ENCODE data around the gene TOB1.
"Not testable (repeated sequence)": the region's sequence is repeated elsewhere in the genome, so short reads cannot be mapped to it uniquely, and the experiment has no call there.

The TOB1 gene

DNA sequence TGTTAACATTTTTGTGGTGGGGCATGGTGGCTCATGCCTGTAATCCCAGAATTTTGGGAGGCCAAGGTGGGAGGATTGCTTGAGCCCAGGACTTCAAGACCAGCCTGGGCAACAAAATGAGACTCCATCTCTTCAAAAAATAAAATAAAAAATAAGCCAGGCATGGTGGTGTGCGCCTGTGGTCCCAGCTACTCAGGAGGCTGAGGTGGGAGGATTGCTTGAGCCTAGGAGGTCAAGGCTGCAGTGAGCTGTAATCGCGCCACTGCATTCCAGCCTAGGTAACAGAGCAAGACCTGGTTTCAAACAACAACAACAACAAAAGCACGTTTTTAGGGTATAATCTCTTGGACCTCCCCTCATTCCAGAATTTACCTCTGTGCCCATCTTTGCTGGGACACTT is 28.4 kb upstream of the TOB1 start:
- DNase-seq: not testable (repeated sequence)

DNA sequence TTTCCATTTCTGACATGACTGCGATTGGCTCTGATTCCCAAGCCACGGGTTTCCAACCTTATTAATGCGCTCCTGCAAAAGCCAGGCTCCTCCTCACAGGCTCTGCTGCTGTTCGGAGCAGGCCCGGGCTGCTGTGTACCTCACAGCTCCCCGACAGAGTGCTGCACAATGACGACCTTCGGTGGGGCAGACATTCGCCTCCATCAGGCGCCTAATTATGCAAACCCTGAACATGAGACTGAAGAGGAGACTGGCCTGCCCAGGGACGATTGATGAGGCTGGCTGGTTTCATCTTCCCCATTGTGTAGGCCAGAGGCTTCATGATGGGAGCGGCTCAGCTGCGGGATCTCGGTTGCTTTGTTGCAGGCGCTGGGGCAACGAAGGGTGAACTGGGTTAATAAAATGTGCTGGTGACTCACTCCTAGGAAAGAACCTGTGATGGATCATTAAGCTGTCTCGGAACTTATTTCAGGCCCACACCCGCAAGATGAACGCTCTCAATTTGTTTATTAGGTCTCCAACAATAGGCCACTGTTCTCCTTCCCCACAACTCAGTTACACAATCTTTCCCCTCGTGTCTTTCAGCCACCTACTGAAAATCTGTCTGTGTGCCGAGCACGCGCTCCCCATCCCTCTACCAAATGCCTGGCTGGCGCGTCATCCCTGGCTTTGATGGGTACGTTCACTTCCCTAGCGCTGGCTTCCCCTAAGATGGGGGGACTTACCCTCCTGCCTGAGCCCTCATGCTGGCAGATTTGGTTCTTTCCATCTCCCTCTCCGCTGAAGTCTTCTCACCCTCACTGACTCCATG is 27.2 kb upstream of the TOB1 start:
- no peak for DNase-seq

DNA sequence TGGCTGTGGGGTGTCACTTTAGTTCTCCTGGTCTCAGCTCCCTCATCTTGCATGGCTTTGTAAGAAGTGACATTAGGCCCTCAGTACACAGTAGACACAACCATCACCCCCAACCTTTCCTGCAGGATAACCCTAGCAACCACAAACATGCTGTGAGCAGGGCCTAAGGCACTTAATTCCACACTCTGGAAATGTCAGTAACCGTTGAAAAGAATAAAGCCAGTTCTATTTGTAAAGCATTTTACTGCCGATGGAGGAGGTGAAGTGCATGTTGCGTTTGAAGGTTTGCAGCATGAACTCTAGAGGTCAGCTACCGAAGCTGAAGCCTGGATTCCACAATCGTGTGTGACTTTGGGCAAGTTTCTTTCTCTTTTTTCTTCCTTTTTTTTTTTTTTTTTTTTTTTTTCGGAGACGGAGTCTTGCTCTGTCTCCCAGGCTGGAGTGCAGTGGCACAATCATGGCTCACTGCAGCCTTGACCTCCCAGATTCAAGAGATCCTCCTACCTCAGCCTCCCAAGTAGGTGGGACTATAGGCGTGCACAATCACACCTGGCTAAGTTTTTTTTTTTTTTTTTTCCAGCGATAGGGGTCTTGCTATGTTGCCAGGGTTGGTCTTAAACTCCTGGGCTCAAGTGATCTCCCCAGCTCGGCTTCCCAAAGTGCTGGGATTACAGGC is 26.1 kb upstream of the TOB1 start:
- no peak for DNase-seq

DNA sequence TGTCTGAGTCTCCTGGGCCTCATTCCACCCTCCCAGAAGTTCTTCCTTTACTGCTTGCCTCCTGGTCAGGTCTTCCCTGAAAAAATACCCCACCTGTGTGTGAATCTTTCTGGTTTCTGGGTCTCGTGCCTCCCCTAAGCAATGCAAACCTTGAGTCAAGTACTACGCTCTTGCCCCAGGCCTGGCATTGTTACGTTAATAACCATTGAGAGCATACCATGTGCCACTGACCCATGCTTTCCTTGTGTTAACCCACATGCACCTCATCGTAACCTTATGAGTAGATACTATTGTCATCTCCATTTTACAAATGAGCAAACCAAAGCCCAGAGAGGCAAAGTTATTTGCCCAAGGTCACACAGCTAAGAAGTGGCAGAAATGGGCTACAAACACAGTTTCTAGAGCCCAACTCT is 25.4 kb upstream of the TOB1 start:
- DNase-seq: no peak

DNA sequence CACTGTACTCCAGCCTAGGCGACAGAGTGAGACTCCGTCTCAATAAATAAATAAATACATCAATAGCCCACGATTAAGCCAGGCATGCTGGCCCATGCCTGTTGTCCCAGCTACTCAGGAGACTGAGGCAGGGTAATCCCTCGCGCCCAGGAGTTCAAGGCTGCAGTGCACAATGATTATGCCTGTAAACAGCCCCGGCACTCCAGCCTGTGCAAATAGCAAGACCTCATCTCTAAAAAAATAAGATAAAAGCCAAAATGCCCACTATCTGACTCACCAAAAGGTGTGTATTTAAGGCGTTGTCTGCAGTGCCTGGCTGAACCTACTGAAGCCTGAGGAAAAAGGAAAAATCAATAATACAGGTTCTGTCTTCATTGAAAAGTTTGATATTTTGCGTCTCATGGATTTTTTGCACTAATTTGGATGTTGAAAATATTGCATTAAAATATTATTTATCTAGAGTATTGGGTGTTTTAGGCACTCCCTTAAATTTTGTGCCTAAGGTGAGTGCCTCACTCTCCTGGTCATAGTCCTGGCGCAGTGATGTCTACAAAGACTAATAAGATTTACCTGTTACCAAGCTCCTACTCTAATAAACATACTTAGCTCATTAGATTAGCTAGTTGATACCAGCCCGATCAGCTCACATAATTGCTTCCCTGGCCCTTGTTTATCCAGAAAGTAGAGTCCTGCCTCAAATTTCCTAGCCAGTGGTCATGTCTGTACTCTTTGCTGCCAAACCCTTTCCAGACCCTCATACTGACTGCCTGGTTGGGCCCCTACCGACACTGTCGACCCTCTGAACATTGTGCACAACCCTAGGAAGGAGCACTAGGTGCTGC is 24.7 kb upstream of the TOB1 start:
- DNase-seq: no peak

DNA sequence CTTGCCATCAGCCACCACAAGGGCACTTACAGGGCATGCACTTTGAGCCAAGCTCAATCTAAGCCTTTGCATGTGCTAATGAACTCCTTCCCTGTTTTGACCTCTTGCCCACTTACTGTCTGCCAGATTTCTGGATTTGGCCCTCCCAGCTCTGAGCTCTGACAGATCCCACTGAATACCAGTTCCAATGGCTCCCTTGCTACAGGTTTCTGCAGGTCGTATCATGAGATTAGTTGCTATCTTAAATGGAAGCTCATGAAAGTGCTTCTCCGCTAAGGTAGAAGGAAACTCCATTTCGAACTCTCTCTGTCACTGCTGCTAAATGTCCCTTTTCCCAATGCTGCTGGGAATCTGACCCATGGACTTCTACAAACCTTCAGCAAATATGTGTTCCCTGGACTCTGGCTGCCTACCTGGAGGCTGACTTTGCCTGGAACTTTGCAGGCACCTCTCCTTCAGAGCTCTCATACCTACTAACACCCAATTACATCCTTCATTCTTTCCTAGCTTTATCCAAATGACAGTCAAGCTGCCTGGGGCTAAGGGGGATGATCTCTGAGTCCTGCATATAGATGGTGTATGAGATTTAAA is 23.5 kb upstream of the TOB1 start:
- no peak for DNase-seq

DNA sequence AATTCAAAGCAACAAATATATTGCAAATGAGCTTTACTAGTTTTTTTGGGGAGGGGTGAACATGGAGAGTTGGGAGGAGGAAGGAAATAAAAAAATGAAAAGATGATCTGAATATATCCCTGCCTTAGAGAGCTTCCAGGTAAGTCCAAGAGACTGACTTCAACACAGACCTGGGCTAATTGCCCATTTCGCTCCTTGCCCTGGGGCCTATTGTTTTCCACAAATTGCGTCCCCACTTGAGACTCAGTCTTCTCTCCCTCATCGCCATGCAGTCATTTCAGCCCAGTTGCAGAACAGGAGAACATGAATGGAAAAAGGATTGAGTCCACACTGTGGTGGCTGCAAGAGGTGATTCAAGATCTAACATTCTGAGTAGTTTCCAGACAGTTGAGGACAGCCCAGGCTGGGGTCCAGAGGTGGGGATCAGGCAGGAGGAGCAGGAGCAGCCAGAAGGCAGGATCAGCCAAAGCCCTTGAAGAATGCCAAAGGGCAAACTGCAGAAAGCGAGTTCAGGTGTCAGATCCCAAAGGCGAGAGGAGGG is 21.6 kb upstream of the TOB1 start:
- DNase-seq: no peak

DNA sequence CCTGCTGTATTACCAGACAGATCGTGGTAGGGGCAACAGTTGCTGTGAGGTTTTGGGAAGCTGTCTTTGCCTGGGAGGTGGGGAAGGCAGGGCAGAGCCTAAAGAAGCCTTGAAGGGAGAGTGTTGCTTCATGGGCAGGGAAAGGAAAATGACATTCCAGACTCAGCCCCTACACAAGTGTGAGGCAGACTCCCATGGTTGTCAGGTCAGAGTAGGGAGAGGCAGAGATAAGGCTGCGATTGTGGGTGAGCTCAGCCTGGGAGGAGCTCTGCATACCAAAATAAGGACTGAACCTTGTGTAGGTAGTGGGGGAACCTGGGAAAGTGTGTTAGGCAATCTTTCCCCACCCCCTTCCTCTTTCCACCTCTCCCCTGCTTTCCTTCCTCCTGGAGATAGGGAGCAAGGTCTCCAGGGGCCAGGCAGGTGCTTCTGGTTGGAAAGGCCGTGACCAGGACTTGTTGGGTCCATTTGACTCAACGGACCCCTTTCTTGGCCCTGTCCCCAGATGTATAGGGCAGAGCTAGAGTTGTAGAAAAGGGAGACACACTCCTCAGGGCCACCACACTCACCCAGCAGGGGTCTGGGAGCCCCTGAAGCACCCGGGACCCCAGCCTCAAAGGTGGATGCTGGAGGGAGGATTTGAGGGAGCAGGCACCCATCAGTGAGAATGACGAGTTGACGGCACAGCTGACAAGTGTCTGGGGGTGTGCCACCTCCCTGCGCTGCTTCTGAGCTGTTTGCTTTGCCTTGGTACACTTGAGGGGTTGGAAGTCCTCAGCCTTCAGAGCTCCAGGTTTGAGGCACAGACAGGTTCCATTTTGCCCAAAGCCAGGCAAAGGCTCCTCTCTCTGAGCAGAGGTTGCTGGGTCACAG is 18.5 kb upstream of the TOB1 start:
- DNase-seq: no peak

DNA sequence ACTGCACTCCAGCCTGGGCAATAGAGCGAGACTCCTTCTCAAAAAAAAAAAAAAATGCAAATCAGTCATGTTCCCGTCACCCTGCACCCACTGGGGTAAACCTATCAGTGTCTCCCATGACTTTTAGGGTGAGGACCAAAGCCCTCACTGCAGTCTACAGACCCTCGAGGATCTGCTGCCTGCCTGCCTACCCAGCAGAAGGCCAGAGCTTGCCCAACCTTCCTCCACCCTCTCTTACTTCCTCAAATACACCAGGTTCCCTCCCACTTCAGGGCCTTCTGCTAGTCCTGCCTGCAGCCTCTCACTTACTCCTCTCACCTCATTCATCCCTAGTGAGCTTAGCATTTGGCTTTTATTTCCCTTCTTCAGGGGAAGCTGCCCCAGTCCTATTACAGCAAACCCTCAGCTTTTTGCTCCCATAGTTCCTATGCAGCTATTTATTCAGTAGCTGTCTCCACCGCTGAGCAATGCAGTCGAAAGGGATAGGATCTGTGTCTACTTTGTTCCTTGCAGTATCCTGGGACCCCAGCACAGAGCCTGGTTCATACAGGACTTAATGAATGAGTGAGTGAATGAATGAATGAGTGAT is 17.8 kb upstream of the TOB1 start:
- DNase-seq: no peak

DNA sequence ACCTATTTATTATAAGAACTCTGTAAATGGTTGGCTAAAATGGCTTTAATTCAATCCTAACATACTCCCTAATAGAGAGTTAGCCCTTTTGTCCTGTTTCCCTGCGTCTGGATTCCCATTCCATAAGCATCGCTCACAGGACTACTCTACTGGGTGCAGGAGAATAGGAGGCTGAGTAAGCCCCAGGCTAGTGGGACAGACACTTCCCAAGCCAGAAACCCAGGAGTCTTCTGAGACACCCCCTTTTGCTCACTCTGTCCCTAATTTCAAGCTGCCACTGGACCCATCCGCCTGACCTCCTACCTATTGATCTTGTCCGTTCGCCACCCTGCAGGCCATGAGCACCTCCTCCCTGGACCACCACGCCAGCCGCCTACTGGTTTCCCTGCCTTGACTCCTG is 16.7 kb upstream of the TOB1 start:
- no peak for DNase-seq

DNA sequence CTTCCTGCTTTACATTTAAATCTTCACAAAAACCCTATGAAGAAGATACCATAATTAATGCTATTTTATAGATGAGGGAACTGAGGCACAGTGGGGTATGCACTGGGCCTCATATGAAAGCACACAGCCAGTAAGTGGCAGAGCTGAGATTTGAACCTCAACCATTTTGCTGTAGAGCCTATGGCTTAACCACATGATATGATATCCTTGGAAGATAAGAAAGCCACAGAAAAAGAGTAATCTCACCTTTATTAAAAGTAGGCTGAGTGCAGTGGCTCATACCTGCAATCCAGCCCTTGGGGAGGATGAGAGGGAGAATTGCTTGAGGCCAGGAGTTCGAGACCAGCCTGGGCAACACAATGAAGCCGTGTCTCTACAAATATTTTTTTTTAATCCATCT is 15.0 kb upstream of the TOB1 start:
- DNase-seq: no peak

DNA sequence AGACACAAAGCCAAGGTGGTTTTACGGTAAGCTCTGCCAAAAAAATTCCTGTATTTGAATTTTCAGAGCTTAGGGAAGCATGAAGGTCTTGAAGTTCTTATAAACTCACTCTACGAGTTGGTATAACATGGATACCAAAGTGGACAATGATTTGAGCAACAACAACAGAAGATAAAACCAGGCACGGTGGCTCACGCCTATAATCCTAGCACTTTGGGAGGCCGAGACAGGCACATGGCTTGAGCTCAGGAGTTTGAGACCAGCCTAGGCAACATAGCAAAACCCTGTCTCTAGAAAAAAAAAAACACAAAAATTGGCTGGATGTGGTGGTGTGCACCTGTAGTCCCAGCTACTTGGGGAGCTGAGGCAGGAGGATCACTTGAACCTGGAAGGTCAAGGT is 12.9 kb upstream of the TOB1 start:
- no peak for DNase-seq

DNA sequence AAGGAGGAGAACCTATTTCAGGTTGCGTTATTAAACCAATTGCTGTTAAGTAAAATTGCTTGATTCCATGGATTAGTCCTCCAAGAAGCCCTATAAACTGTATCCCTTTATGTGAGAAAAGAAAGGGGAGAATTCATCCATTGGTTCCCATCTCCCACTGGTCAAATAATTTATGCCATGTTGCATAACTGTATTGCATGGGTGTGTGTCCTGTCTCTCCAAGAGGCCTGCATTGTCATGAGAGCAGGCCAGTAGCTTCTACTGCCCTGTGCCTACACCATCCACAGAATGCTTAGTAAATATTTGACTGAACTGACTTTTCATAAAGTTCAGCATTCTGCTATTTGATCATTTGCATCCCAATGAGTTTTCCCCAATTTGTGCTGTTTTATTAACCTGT is 11.7 kb upstream of the TOB1 start:
- DNase-seq: no peak

DNA sequence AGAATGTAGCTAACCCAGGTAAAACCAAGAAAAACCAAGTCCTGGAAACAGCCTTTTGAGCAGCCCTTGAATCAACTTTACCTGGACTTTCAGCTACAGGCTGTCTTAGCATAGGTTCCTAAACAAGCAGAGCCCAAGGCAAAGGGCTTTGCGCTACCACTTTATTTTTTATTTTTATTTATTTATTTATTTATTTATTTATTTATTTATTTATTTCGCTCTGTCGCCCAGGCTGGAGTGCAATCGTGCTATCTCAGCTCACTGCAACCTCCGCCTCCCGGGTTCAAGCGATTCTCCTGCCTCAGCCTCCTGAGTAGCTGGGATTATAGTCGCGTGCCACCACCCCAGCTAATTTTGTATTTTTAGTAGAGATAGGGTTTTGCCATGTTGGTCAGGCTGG is 10.9 kb upstream of the TOB1 start:
- not testable (repeated sequence) for DNase-seq

DNA sequence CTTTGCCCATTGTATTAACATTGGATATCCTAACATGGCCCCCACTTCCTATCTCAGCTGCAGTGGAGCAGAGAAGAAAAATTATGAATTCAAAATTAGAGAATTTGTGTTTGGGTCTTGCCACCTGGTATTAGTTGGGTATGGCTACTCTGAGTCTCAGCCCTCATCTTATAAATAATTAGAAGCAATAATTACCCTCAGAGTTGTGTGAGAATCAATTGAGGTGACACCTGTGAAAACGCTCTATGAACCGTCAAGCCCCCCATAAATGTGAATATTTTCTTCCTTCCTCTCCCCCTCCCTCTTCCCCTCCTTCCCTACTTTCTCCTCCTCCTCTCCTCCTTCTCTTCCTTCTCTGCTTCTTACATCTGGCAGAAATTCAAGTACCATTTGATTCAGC is 8.9 kb upstream of the TOB1 start:
- no peak for DNase-seq

DNA sequence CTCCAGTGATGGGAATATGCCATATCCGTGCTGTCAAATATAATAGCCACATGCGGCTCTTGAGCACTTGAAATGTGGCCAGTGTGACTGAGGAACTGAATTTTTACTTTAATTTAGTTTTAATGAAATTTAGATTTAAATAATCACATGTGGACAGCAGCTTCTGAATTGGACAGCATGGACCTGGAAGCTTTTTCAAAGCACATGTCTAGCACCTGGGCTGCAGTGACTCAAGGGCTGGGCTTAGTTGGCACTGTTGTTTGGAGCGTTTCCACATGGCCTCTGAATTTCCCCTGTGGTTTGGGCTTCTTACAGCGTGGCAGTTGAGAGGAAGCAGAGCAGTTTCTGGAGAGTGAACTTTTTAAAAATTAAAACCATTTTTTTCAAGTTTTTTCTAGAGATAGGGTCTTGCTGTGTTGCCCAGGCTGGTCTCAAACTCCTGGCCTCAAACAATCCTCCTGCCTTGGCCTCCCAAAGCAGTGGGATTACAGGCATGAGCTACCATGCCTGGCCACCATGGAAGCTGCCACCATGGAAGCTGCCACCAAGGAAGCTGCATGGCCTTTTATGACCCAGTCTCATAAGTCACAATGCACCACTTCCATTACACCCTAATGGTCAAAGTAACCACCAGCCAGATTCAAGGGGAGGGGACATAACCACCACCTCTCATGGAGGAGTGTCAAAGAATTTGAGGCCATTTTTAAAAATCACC is 6.7 kb upstream of the TOB1 start:
- no peak for DNase-seq

DNA sequence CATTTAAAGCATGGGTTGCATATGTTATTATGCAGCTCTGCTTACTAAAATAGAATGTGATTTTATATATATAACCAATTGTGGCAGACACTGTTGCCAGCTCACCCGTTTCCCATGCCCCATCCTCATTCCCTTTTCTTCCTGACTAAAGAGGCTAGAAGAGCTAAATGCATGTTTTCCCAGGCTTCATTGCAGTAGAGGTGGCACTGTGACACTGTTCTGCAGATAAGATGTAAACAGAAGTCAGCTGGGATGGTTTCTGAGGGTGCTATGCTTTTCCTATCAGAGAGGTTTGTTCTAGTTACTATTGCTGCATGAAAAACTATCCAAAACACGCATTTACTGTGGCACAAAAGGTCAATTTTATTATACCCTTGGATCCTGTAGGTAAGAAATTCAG is 5.7 kb upstream of the TOB1 start:
- DNase-seq: no peak

DNA sequence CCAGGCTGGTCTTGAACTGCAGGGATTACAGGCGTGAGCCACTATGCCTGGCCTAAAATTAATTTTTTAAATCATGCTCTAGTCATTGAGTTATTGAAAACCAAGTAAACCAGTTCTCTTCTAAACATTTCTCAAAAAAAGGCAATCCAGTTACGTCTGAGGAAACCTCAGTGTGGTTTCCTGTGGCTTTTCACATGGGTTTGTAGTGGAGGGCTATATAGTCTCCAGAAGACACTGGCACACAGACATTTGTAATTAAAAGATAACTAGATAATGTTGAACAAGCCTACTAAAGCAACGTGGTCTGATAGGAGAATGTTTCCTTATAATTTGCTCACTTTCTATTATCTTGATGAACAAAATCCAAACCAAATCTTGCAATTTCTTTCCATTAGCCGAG is 5.2 kb upstream of the TOB1 start:
- DNase-seq: no peak

DNA sequence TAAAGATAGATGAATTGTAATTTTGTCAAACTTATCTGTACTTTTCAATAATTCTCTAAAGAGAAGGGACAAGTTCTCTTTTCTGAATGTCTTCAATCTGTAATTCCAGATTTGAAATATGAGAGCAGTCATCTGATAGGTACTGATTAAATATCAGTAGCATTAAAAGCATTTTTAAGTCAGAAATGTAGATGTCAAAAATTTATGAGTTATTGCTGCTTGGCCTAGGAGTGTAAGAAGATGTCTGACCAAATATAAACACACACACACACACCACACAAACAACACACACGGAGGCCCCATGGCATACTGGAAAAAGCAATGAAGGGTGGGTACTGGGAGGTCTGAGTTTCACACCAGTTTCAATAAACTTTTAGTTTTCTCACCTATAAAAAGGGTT is 2.4 kb upstream of the TOB1 start:
- DNase-seq: no peak

DNA sequence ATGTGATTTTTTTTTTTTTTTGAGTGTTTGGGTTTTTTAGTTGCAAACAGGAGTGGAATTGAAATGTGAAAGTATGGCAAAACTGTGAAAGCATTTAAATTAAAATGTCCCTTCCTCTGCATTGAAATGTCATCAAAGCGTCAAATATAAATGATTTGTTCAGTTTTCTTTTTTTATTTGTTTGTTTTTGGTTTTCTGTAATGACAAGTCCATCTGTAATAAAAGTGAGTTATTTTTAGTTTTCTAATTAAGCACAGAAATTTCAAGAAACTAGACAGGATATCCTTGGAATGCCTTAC is 1.9 kb upstream of the TOB1 start:
- no peak for DNase-seq
